22Rv1 (cell line): ENCODE results near the gene UBE2Z.

Experiments used
- ZFX ChIP-seq: fragments of 450-650 bp; IDR thresholded peaks from 2 replicates; pipeline ENCODE4 v1.6.1; 2017; ENCODE audit warnings: antibody characterized with exemption, borderline replicate concordance
- TF ChIP-seq, protein P1 (sequence below): fragments of 450-650 bp; IDR thresholded peaks from 2 replicates; pipeline ENCODE4 v1.5.1; 2017; ENCODE audit warnings: mild to moderate bottlenecking

DNA sequence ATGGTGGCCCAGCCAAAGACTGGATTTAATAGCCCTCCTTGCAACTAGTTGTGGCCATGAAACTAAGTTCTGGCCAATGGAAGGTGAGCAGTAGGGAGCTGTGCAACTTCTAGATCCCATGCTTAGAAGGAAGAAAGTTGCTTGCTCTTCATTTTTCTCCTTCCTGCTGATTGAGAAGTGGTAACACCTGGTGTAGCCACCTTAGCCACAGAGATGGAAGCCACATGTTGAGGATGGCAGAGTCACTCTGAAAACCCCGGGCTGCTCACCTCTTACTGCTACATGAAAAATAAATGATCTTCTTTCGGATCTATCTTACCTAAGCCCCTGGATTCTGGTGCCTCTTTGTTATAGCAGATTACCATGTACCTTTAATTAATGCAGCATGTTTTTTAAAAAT lies 25.9 kb upstream of the UBE2Z start:
- TF ChIP-seq, protein P1, sequence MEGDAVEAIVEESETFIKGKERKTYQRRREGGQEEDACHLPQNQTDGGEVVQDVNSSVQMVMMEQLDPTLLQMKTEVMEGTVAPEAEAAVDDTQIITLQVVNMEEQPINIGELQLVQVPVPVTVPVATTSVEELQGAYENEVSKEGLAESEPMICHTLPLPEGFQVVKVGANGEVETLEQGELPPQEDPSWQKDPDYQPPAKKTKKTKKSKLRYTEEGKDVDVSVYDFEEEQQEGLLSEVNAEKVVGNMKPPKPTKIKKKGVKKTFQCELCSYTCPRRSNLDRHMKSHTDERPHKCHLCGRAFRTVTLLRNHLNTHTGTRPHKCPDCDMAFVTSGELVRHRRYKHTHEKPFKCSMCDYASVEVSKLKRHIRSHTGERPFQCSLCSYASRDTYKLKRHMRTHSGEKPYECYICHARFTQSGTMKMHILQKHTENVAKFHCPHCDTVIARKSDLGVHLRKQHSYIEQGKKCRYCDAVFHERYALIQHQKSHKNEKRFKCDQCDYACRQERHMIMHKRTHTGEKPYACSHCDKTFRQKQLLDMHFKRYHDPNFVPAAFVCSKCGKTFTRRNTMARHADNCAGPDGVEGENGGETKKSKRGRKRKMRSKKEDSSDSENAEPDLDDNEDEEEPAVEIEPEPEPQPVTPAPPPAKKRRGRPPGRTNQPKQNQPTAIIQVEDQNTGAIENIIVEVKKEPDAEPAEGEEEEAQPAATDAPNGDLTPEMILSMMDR = no peak
- no peak for TF ChIP-seq ZFX
